A549 treated with CORT108297 at 1 μM for 4 hours (cell line): ENCODE measurements around the gene GDF11. TPM values are rescaled to one million over a fixed set of nuclear protein-coding genes. Genes with fewer than 3 reads are reported as not detected.

Experiments
- total RNA-seq: library from RNA; stranded (reverse); fragments of 200-300 nt; extraction: Qiagen RNA extraction; gene quantifications from 5 replicates; pipeline ENCODE4 v1.2.3, GENCODE V29; 2022

GDF11 gene
- total RNA-seq = 2.4 to 5.3 TPM (median 5.0 TPM) in 5 replicates

GRCh38 chr12:55742719-55743405 lies at the start of gene GDF11:
Gene GDF11 (plus strand): TSS chr12:55743122. CDS start chr12:55743317, 195 bp downstream.

GRCh38 chr12:55707841-55708694 lies 34.9 kb upstream of the GDF11 start, which contains the start of gene ITGA7:
Gene ITGA7 (minus strand): TSS chr12:55707904. CDS start chr12:55707682, 222 bp downstream.

GRCh38 chr12:55715833-55716581 lies 26.9 kb upstream of the GDF11 start, which contains the start of gene BLOC1S1:
Gene BLOC1S1 (plus strand): TSS chr12:55716046. CDS start chr12:55716052, 6 bp downstream.

GRCh38 chr12:55720071-55720564 lies 22.8 kb upstream of the GDF11 start, which contains the start of gene RDH5:
Gene RDH5 (plus strand): TSS chr12:55720393. CDS start chr12:55721185, 792 bp downstream.

DNA sequence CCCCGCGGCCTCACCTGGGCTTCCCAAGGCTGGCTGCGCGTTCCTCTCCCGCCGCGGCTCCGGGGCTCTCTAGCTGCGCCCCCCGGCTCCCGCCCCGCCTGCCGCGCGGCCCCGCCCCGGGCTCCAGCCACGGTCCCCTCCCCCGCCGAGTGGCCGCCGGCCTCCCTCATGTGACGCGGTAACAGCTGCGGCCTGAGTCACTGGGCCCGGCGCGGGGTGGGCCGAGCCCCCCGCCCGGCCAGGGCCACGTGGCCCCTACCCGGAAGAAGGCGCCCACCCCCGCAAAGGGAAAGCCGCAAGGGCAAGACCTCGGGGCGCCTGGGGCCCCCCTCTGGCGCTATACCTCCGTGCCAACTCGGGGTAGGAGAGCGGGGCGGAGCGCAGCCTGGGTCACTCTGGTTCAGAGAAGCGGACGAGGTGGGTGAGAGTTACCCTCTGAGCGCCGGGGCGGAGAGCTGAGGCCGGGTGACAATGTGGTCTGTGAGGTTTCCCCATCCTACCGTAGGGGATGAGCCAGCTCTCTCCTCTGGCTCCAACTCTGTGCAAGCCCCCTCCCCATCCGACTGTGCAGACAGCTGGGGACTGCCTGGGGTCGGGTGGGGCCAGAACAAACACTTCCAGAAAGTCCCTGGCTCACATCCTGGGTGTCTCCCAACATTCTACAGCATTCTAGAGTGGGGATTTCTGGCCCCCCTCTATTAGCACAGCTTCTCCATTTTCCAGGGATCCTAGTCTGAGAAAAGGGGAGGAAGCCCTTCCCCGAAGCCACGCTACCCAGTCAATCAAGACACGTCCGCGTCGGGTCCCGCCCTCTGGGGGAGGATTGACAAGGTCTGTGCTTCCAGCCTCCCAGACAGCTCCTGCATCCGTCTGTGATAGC lies 13.7 kb upstream of the GDF11 start, which contains the start of gene CD63:
CD63 (minus strand) TSS at position 71 of the 880 bp plus-strand sequence. CDS start 668 bp downstream, outside the sequence.

Other genes with a start within 250 kb of the GDF11 start
- not detected in 5 replicates for gene OR6C4, start 193.5 kb upstream of the GDF11 start, total RNA-seq
- gene OR2AP1, start 170.7 kb upstream of the GDF11 start, total RNA-seq = not detected in 5 replicates
- not detected in 5 replicates for gene OR10P1, start 106.2 kb upstream of the GDF11 start, total RNA-seq
- gene ITGA7, start 35.2 kb upstream of the GDF11 start, total RNA-seq = 1.0 to 1.5 TPM (median 1.3 TPM) in 5 replicates
- gene BLOC1S1, start 27.1 kb upstream of the GDF11 start, total RNA-seq = 122 to 154 TPM (median 152 TPM) in 5 replicates
- gene RDH5, start 22.7 kb upstream of the GDF11 start, total RNA-seq = 1.9 to 2.9 TPM (median 2.2 TPM) in 5 replicates
- 670 to 749 TPM (median 714 TPM) in 5 replicates for gene CD63, start 14.1 kb upstream of the GDF11 start, total RNA-seq
- gene SARNP, start 74.6 kb downstream of the GDF11 start, total RNA-seq = 89.2 to 145 TPM (median 91.9 TPM) in 5 replicates
- gene ORMDL2, start 74.9 kb downstream of the GDF11 start, total RNA-seq = 78.5 to 105 TPM (median 98.4 TPM) in 5 replicates
- 16.9 to 23.8 TPM (median 21.3 TPM) in 5 replicates for gene DNAJC14, start 86.5 kb downstream of the GDF11 start, total RNA-seq
- gene MMP19, start 99.8 kb downstream of the GDF11 start, total RNA-seq = 0.07 to 0.31 TPM (median 0.22 TPM) in 5 replicates
- 37.2 to 39.7 TPM (median 38.6 TPM) in 5 replicates for gene PYM1, start 184.8 kb downstream of the GDF11 start, total RNA-seq
- 14.3 to 21.8 TPM (median 17.7 TPM) in 5 replicates for gene DGKA, start 188.0 kb downstream of the GDF11 start, total RNA-seq
- 0.77 to 1.0 TPM (median 0.89 TPM) in 5 replicates for gene PMEL, start 222.9 kb downstream of the GDF11 start, total RNA-seq
- gene CDK2, start 223.7 kb downstream of the GDF11 start, total RNA-seq = 46.4 to 60.7 TPM (median 57.7 TPM) in 5 replicates
- 27.1 to 36.8 TPM (median 34.3 TPM) in 5 replicates for gene RAB5B, start 231.0 kb downstream of the GDF11 start, total RNA-seq